Lower leg skin (tissue), 3 donors: ENCODE measurements around the gene RAB5A.

Experiments used
- CTCF ChIP-seq, 3 donors: fragments of 450-650 bp; IDR thresholded peaks; one replicate each; pipeline ENCODE4 v1.5.1; 2016; ENCODE audit warnings: antibody characterized with exemption in 3 of 3, mild to moderate bottlenecking in 3 of 3, moderate library complexity in 2 of 3
- POLR2A ChIP-seq, 2 donors: fragments of 450-650 bp; IDR thresholded peaks; one replicate each; pipeline ENCODE4 v1.6.1; 2016 to 2017; ENCODE audit warnings: antibody characterized with exemption in 2 of 2, mild to moderate bottlenecking in 1 of 2, moderate library complexity in 1 of 2

GRCh38 chr3:20008646-20009045 is 61.7 kb downstream of the RAB5A start:
- TF ChIP-seq POLR2A (IDR thresholded peaks at IDR 0.05) = no peak
- TF ChIP-seq CTCF (IDR thresholded peaks at IDR 0.05) = no peak
